RKO (cell line): ENCODE results near the gene DSG2.

Experiments
- DNase-seq: peaks from one replicate; pipeline ENCODE4 v3.0.0-alpha.2; 2016; ENCODE audit warnings: low spot score

The DSG2 gene

DNA sequence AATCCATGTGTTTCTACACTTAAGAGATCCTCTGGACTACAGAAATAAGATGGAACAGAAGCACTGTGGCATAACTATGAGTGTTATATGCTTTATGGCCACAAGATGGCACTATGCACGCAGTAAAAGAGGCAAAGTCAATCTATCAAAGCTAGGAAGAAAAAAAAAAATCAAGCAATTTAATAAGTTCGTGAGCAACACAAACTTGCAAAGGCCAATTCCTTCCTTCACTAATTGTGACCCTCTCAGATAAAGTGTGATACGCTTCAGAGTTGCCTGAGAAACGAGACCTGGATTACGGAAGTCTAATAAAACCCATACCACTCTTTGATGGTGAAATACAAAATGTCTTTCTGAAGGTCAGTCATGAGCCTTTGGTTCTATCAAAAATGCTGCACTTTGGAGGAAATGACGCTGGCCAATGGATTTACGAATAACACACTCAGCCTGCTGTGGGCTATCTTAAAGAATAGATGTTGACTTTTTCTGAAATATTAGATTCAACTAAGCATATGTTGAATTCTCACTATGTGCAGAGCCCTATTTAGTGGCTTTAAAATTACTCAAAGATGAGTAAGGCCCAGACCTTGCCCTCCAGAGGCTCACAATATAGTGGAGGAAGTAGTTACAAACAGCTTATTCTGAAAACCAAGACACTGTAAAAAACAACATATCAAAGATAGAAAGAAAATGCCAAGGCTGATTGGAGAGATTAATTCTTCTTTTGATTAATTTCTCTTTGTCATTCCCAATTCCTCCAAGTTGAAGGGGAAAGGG is 58.2 kb downstream of the DSG2 start:
- DNase-seq, result peak; percentile 81

DNA sequence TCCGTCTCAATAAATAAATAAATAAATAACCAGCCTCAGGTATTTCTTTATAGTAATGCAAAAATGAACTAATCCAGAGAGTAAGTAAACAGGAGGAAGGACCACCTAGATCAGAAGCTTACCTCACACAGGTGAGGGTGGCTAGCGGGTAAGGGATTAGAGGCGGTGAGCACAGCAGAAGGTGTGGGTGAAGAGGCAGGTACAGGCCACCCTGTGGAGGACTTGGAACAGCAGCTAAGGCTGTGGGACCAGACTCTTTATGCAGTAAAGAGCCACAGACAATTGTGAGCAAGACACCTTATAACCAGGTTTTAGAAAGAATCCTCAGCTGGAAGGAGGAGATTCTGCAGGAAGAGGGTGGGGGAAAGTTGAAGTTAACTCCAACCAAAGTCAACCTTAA is 59.5 kb downstream of the DSG2 start:
- no peak for DNase-seq

- no peak for DNase-seq
These were observed 60.6 kb downstream of the DSG2 start for GRCh38 chr18:31558567-31558966.

DNA sequence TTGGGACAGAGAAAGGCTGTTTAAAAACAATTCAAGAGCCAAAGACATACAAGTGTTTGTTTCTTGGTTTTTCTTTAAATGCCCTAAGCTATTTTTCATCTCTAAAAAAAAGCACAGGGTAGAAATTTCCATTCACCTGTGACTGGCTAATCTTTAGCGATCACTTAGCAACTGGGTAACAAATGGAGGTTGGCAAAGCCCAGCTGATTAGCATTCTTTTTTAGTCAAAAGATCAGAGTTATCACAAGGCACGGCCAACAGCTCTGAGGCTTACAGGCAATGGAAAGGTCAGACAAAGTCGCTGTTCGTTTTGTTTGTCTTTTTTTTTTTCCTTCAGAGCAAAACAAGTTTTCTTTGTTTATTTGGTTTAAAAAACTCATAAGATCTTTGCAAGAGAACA is 64.7 kb downstream of the DSG2 start:
- DNase-seq, result no peak

- DNase-seq, result peak; percentile 6
These were observed 65.8 kb downstream of the DSG2 start for GRCh38 chr18:31563778-31564177.

- no peak for DNase-seq
These were observed 67.4 kb downstream of the DSG2 start for GRCh38 chr18:31565345-31565744.

- DNase-seq, result no peak
These were observed 68.0 kb downstream of the DSG2 start for GRCh38 chr18:31565782-31566512.

DNA sequence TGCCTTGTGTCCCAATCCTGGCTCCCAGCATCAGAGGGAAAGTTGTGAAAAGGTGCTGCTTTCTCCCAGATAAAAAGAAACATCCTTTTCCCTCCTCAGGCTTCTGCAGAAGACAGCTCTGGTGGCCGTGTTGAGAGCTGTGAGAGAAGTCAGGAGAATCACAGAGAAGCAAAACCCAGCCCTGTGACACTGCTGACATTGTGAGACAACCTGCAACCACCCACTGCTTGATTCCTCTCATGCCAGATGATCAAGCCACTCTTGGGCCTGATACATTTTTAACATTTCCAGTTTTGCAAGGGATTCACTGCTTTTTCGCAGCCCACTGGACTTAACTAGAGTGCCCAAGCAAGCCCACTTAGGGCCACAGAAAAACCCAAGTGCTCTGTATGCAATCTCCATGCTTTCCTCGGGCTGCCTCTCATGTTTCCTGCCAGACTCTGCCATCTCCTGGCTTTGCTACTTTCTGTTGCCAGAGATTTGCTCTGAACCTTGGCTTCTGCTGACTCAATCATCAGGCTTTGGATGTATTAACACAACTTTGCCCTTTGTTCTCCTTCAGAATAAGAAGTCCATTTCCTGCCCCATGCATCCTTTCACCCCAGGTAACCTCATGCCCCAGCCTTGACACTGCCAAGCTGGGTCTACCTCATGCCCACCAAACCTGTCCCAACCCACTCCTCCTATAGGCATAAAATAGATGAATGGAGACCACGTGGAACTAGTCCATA is 68.8 kb downstream of the DSG2 start:
- no peak for DNase-seq

GRCh38 chr18:31572368-31572767 is 74.4 kb downstream of the DSG2 start:
- DNase-seq, result no peak

- no peak for DNase-seq
These were observed 75.1 kb downstream of the DSG2 start for GRCh38 chr18:31573051-31573450.

GRCh38 chr18:31574359-31574758 is 76.4 kb downstream of the DSG2 start:
- no peak for DNase-seq

GRCh38 chr18:31575515-31576257 is 77.7 kb downstream of the DSG2 start:
- no peak for DNase-seq

DNA sequence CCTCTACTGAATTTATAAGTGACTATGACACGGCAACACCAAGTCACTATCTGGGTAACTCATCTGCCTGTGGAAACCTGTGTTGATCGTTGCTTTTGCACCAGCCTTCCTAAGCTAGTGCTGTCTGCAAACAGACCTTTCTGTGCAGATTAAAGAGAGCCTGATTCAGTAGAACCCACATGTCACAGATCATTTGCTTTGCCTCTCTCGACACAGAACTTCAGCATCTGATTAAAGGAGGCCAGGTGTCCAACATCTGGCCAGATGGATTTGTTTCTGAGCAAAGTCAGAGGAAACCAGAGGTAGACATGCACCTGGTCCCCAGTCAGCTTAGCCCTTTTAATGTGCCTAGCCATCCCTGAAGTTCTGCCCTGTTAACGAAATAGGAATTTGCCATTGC is 78.7 kb downstream of the DSG2 start:
- no peak for DNase-seq

- no peak for DNase-seq
These were observed 79.2 kb downstream of the DSG2 start for GRCh38 chr18:31577195-31577594.

DNA sequence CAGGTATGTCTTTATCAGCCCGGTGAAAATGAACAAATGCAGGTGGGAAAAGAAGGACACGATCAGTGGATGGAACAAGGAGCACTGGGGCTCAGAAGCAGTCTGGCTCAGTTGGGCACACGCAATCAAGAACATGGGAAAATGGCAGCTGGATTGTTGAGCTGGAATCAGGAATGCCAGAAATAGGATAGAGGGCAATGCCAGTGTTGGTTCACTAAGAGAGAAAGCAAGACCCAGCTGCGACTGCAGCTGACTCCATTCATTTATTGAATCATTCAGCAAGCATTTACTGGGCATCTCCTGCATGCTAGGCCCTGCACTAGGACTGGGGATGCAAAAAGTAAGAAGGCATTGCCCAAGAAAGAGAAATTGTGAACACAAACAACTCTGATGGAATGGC is 80.1 kb downstream of the DSG2 start:
- no peak for DNase-seq

- no peak for DNase-seq
These were observed 81.4 kb downstream of the DSG2 start for GRCh38 chr18:31579375-31579774.

DNA sequence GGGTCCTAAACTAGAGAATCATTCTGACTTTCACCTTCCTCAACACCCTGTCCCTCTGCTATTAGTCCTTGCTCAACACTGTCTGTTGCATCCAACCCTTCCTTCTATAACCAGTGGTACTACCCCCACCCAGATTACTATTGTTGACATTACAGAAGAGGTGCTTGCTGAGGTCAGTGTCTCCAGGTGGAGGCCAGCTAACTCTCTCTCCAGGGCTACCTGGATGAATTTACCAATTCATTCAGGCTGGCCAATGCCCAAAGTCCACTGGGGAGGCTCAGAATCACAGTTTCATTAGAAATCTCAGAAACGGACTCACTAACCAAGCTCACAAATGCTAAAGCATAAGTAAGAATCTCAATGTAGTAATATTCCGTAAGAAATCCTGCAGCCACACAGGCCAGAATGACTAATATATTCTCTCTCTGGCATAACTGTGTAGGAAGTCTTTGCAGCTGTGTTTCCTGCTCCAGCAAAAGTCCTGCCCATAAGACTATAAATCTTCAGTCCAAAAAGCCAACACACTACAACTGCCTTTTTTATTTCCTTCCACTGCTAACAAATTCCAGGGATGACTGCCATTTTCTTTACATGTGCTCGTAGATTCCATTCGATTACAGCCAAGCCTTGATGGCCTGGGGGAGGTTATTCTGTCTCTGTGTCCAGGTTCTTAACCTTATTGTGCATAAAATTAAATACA is 83.7 kb downstream of the DSG2 start:
- no peak for DNase-seq

- DNase-seq, result no peak
These were observed 85.3 kb downstream of the DSG2 start for GRCh38 chr18:31583185-31583854.

- no peak for DNase-seq
These were observed 88.0 kb downstream of the DSG2 start for GRCh38 chr18:31585991-31586390.

GRCh38 chr18:31586616-31587015 is 88.6 kb downstream of the DSG2 start:
- DNase-seq, result no peak

DNA sequence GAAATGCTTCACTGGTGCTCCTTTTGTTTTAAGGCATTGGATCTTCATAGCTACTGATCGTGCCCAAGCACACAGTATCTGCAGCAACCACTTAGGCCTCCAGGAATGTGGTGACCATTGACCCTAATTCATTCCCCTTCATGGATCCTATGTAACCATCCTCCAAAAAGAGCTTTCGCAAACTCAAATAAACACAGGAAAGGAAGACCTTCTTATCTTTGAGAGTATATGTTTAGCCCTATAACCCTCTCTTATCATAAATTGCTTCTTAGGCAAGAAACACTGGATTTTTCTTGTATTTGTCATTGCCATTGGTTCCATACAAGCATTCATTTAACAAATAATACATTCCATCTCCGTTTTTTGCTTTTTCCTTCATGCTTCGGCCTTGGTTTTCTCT is 89.6 kb downstream of the DSG2 start:
- DNase-seq, result no peak
